ENCODE data around the gene DHX35.

The DHX35 gene

DNA sequence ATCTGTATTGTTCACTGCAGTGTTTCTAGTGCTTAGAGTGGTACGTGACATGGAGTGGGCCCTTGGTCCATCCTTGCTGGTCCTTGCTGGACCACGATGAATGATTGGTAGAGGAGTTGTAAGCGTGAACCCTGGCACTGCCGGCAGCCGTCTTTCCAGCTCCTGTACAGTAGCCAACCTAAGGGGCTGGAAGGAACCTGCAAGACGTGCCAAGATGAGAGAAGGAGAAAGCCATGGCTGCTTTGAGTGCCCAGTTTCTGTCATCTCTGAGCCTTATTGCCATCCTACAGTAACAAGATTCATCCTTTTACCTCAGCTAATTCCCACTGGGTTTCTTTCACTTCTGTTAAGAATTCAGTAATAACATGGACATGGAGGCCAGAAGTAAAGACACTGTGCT lies 5.9 kb downstream of the DHX35 start:
- Histone ChIP-seq H2BK5ac (ENCODE audit: low read depth, low read length, poor library complexity, severe bottlenecking) (no peak overlapping the region), H2AK5ac (ENCODE audit: low read length, severe bottlenecking) (no peak overlapping the region), H3K18ac (ENCODE audit: low read depth in 1 of 2, low read length in 2 of 2) (no peak overlapping the region), H3K23ac (ENCODE audit: low read length in 2 of 2) (peak overlapping the region in 1 of 2 experiments; percentile 95), H2BK15ac (ENCODE audit: low read depth, poor library complexity, severe bottlenecking) (no peak overlapping the region), H3K27ac (ENCODE audit: low read length, poor library complexity, severe bottlenecking) (no peak overlapping the region), H4K91ac (ENCODE audit: low read length) (no peak overlapping the region), H3K4me3 (ENCODE audit: insufficient read depth in 1 of 2, low read depth in 1 of 2, low read length in 2 of 2) (no peak overlapping the region), H3K79me1 (replicated peaks; ENCODE audit: low read length, poor library complexity, severe bottlenecking) (peaks cover 31% of the 10 kb centered on the region), H3K9me3 (ENCODE audit: control insufficient read depth, low read length) (no peaks in the 10 kb centered on the region), H3K9ac (ENCODE audit: low read length) (no peak overlapping the region), H3K4me2 (ENCODE audit: low read length, poor library complexity, severe bottlenecking) (no peak overlapping the region), H2BK12ac (ENCODE audit: low read length in 2 of 2) (no peak overlapping the region), H3K4me1 (ENCODE audit: control insufficient read depth, insufficient read depth, low read depth, low read length) (peaks cover 3% of the 10 kb centered on the region), H3K36me3 (ENCODE audit: control insufficient read depth in 1 of 2, insufficient read depth in 2 of 2, low read depth in 1 of 2, low read length in 2 of 2) (peaks cover 9 to 36% of the 10 kb centered on the region in 2 experiments), H3K4ac (ENCODE audit: low read depth in 1 of 2, low read length in 2 of 2) (no peak overlapping the region), H3K27me3 (ENCODE audit: control insufficient read depth in 1 of 2, insufficient read depth in 1 of 2, low read length in 2 of 2) (no peaks in the 10 kb centered on the region), H2BK120ac (ENCODE audit: low read depth, low read length) (no peak overlapping the region), H2AFZ (ENCODE audit: low read depth, low read length) (no peak overlapping the region), H3K14ac (ENCODE audit: low read length in 2 of 2) (no peak overlapping the region), H4K8ac (ENCODE audit: low read length) (no peak overlapping the region)
- WGBS, result 99% methylated on average over 6 of the region's 6 CpGs
- DNase-seq, result no peak

DNA sequence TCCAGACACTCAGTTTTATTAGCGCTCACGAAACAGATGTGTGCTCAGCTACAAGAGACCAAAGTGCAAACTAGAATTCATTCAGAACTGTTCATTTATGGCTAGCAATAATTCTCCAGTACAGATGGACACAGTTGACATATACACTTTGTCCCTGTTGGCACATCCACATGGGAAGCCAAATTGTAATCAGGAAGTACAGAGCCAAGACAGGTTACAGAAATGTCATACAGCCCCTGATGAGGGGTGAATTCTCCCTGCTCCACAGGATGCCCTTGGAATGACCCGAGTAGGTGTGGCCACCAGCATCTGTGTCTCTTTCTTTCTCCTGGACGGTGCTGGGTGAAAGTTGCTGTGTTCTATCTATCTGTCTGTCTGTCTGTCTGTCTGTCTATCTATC lies 7.6 kb downstream of the DHX35 start:
- H3K18ac ChIP-seq (ENCODE audit: low read depth in 1 of 2, low read length in 2 of 2), result no peak overlapping the region
- H3K27me3 ChIP-seq (ENCODE audit: control insufficient read depth in 1 of 2, insufficient read depth in 1 of 2, low read length in 2 of 2), result no peaks in the 10 kb centered on the region
- no peak overlapping the region for H3K4me2 ChIP-seq (ENCODE audit: low read length, poor library complexity, severe bottlenecking)
- H3K4me3 ChIP-seq (ENCODE audit: insufficient read depth in 1 of 2, low read depth in 1 of 2, low read length in 2 of 2), result no peak overlapping the region
- no peak overlapping the region for H3K23ac ChIP-seq (ENCODE audit: low read length in 2 of 2)
- H3K4me1 ChIP-seq (ENCODE audit: control insufficient read depth, insufficient read depth, low read depth, low read length), result peaks cover 4% of the 10 kb centered on the region
- no peak overlapping the region for H2BK15ac ChIP-seq (ENCODE audit: low read depth, poor library complexity, severe bottlenecking)
- H3K27ac ChIP-seq (ENCODE audit: low read length, poor library complexity, severe bottlenecking), result peak overlapping the region; percentile 63
- H3K4ac ChIP-seq (ENCODE audit: low read depth in 1 of 2, low read length in 2 of 2), result no peak overlapping the region
- H3K36me3 ChIP-seq (ENCODE audit: control insufficient read depth in 1 of 2, insufficient read depth in 2 of 2, low read depth in 1 of 2, low read length in 2 of 2), result peaks cover 7 to 44% of the 10 kb centered on the region in 2 experiments
- H2BK12ac ChIP-seq (ENCODE audit: low read length in 2 of 2), result no peak overlapping the region
- WGBS, result 76% methylated on average over 3 of the region's 4 CpGs
- DNase-seq, result no peak
- H3K9me3 ChIP-seq (ENCODE audit: control insufficient read depth, low read length), result no peaks in the 10 kb centered on the region
- H3K9ac ChIP-seq (ENCODE audit: low read length), result peak overlapping the region; percentile 67
- no peak overlapping the region for H4K91ac ChIP-seq (ENCODE audit: low read length)
- no peak overlapping the region for H2AFZ ChIP-seq (ENCODE audit: low read depth, low read length)
- H2BK120ac ChIP-seq (ENCODE audit: low read depth, low read length), result no peak overlapping the region
- H2BK5ac ChIP-seq (ENCODE audit: low read depth, low read length, poor library complexity, severe bottlenecking), result no peak overlapping the region
- H2AK5ac ChIP-seq (ENCODE audit: low read length, severe bottlenecking), result no peak overlapping the region
- no peak overlapping the region for H4K8ac ChIP-seq (ENCODE audit: low read length)
- H3K14ac ChIP-seq (ENCODE audit: low read length in 2 of 2), result no peak overlapping the region
- peaks cover 27% of the 10 kb centered on the region for H3K79me1 ChIP-seq (replicated peaks; ENCODE audit: low read length, poor library complexity, severe bottlenecking)

- H2BK12ac ChIP-seq (ENCODE audit: low read length in 2 of 2), result no peak overlapping the region
- peak overlapping the region; percentile 67 for H3K9ac ChIP-seq (ENCODE audit: low read length)
- no peaks in the 10 kb centered on the region for H3K9me3 ChIP-seq (ENCODE audit: control insufficient read depth, low read length)
- no peak overlapping the region for H3K23ac ChIP-seq (ENCODE audit: low read length in 2 of 2)
- no peak overlapping the region for H3K18ac ChIP-seq (ENCODE audit: low read depth in 1 of 2, low read length in 2 of 2)
- H2BK15ac ChIP-seq (ENCODE audit: low read depth, poor library complexity, severe bottlenecking), result no peak overlapping the region
- H3K4me3 ChIP-seq (ENCODE audit: insufficient read depth in 1 of 2, low read depth in 1 of 2, low read length in 2 of 2), result no peak overlapping the region
- peaks cover 7 to 44% of the 10 kb centered on the region in 2 experiments for H3K36me3 ChIP-seq (ENCODE audit: control insufficient read depth in 1 of 2, insufficient read depth in 2 of 2, low read depth in 1 of 2, low read length in 2 of 2)
- H3K79me1 ChIP-seq (replicated peaks; ENCODE audit: low read length, poor library complexity, severe bottlenecking), result peaks cover 27% of the 10 kb centered on the region
- no peak overlapping the region for H4K8ac ChIP-seq (ENCODE audit: low read length)
- H3K27me3 ChIP-seq (ENCODE audit: control insufficient read depth in 1 of 2, insufficient read depth in 1 of 2, low read length in 2 of 2), result no peaks in the 10 kb centered on the region
- no peak overlapping the region for H2BK5ac ChIP-seq (ENCODE audit: low read depth, low read length, poor library complexity, severe bottlenecking)
- H3K4me2 ChIP-seq (ENCODE audit: low read length, poor library complexity, severe bottlenecking), result no peak overlapping the region
- no peak overlapping the region for H4K91ac ChIP-seq (ENCODE audit: low read length)
- H2BK120ac ChIP-seq (ENCODE audit: low read depth, low read length), result no peak overlapping the region
- no peak overlapping the region for H3K4ac ChIP-seq (ENCODE audit: low read depth in 1 of 2, low read length in 2 of 2)
- DNase-seq, result peak; percentile 77
- peaks cover 4% of the 10 kb centered on the region for H3K4me1 ChIP-seq (ENCODE audit: control insufficient read depth, insufficient read depth, low read depth, low read length)
- H2AFZ ChIP-seq (ENCODE audit: low read depth, low read length), result no peak overlapping the region
- no peak overlapping the region for H3K14ac ChIP-seq (ENCODE audit: low read length in 2 of 2)
- peak overlapping the region; percentile 43 for H3K27ac ChIP-seq (ENCODE audit: low read length, poor library complexity, severe bottlenecking)
- WGBS, result 30% methylated on average over 1 of the region's 1 CpG
- no peak overlapping the region for H2AK5ac ChIP-seq (ENCODE audit: low read length, severe bottlenecking)
These were observed 8.2 kb downstream of the DHX35 start for GRCh38 chr20:38970302-38970701.

GRCh38 chr20:38973107-38973506 lies 11.0 kb downstream of the DHX35 start:
- no peak overlapping the region for H4K8ac ChIP-seq (ENCODE audit: low read length)
- no peak overlapping the region for H2BK15ac ChIP-seq (ENCODE audit: low read depth, poor library complexity, severe bottlenecking)
- H2BK120ac ChIP-seq (ENCODE audit: low read depth, low read length), result no peak overlapping the region
- H3K23ac ChIP-seq (ENCODE audit: low read length in 2 of 2), result no peak overlapping the region
- no peak overlapping the region for H4K91ac ChIP-seq (ENCODE audit: low read length)
- no peak overlapping the region for H3K4ac ChIP-seq (ENCODE audit: low read depth in 1 of 2, low read length in 2 of 2)
- no peak overlapping the region for H2AK5ac ChIP-seq (ENCODE audit: low read length, severe bottlenecking)
- no peak for DNase-seq
- H3K9me3 ChIP-seq (ENCODE audit: control insufficient read depth, low read length), result no peaks in the 10 kb centered on the region
- no peak overlapping the region for H3K9ac ChIP-seq (ENCODE audit: low read length)
- H3K18ac ChIP-seq (ENCODE audit: low read depth in 1 of 2, low read length in 2 of 2), result no peak overlapping the region
- H3K4me2 ChIP-seq (ENCODE audit: low read length, poor library complexity, severe bottlenecking), result peak overlapping the region; percentile 5
- H3K36me3 ChIP-seq (ENCODE audit: control insufficient read depth in 1 of 2, insufficient read depth in 2 of 2, low read depth in 1 of 2, low read length in 2 of 2), result peaks cover 4 to 52% of the 10 kb centered on the region in 2 experiments
- no peak overlapping the region for H2BK12ac ChIP-seq (ENCODE audit: low read length in 2 of 2)
- no peak overlapping the region for H2BK5ac ChIP-seq (ENCODE audit: low read depth, low read length, poor library complexity, severe bottlenecking)
- H3K14ac ChIP-seq (ENCODE audit: low read length in 2 of 2), result no peak overlapping the region
- no peak overlapping the region for H2AFZ ChIP-seq (ENCODE audit: low read depth, low read length)
- H3K27me3 ChIP-seq (ENCODE audit: control insufficient read depth in 1 of 2, insufficient read depth in 1 of 2, low read length in 2 of 2), result no peaks in the 10 kb centered on the region
- H3K4me1 ChIP-seq (ENCODE audit: control insufficient read depth, insufficient read depth, low read depth, low read length), result peaks cover 2% of the 10 kb centered on the region
- no peak overlapping the region for H3K27ac ChIP-seq (ENCODE audit: low read length, poor library complexity, severe bottlenecking)
- peaks cover 24% of the 10 kb centered on the region for H3K79me1 ChIP-seq (replicated peaks; ENCODE audit: low read length, poor library complexity, severe bottlenecking)
- H3K4me3 ChIP-seq (ENCODE audit: insufficient read depth in 1 of 2, low read depth in 1 of 2, low read length in 2 of 2), result no peak overlapping the region
